Measurements from ENCODE around the gene TRIM29.

Gene TRIM29

GRCh38 chr11:120139316-120140069, 1.6 kb upstream of the TRIM29 start:
- DNase-seq (ENCODE audit: low read depth) = no peak

GRCh38 chr11:120137187-120137610, 714 bp downstream of the TRIM29 start:
- DNase-seq (ENCODE audit: low read depth) = no peak

GRCh38 chr11:120136356-120136755, 1.6 kb downstream of the TRIM29 start:
- DNase-seq (ENCODE audit: low read depth) = no peak

GRCh38 chr11:120135838-120136237, 2.1 kb downstream of the TRIM29 start:
- DNase-seq (ENCODE audit: low read depth) = no peak

- no peak for DNase-seq (ENCODE audit: low read depth)
These were observed 3.0 kb downstream of the TRIM29 start for GRCh38 chr11:120134931-120135228.

- DNase-seq (ENCODE audit: low read depth) = no peak
These were observed 3.6 kb downstream of the TRIM29 start for GRCh38 chr11:120134106-120134930.

- DNase-seq (ENCODE audit: low read depth) = no peak
These were observed 4.5 kb downstream of the TRIM29 start for GRCh38 chr11:120133216-120134105.

- DNase-seq (ENCODE audit: low read depth) = no peak
These were observed 5.2 kb downstream of the TRIM29 start for GRCh38 chr11:120132645-120133185.

- DNase-seq (ENCODE audit: low read depth) = no peak
These were observed 5.8 kb downstream of the TRIM29 start for GRCh38 chr11:120131941-120132644.

GRCh38 chr11:120130991-120131760, 6.7 kb downstream of the TRIM29 start:
- no peak for DNase-seq (ENCODE audit: low read depth)

GRCh38 chr11:120130176-120130980, 7.5 kb downstream of the TRIM29 start:
- DNase-seq (ENCODE audit: low read depth) = no peak

GRCh38 chr11:120129570-120129969, 8.3 kb downstream of the TRIM29 start:
- no peak for DNase-seq (ENCODE audit: low read depth)

GRCh38 chr11:120128392-120129119, 9.4 kb downstream of the TRIM29 start:
- DNase-seq (ENCODE audit: low read depth) = no peak

GRCh38 chr11:120127236-120127635, 10.7 kb downstream of the TRIM29 start:
- no peak for DNase-seq (ENCODE audit: low read depth)

- no peak for DNase-seq (ENCODE audit: low read depth)
These were observed 11.3 kb downstream of the TRIM29 start for GRCh38 chr11:120126620-120127019.

- no peak for DNase-seq (ENCODE audit: low read depth)
These were observed 12.4 kb downstream of the TRIM29 start for GRCh38 chr11:120125509-120125908.

GRCh38 chr11:120125024-120125423, 12.9 kb downstream of the TRIM29 start:
- no peak for DNase-seq (ENCODE audit: low read depth)

- DNase-seq (ENCODE audit: low read depth) = no peak
These were observed 13.6 kb downstream of the TRIM29 start for GRCh38 chr11:120124355-120124754.

GRCh38 chr11:120123946-120124345, 14.0 kb downstream of the TRIM29 start:
- no peak for DNase-seq (ENCODE audit: low read depth)
